Hematopoietic multipotent progenitor cell treated with erythropoietin and hydrocortisone succinate and interleukin-3 and kit ligand, for 17 days (in vitro differentiated cells): Measurements from ENCODE around the gene ACSL3.
"Not testable (repeated sequence)": the region's sequence is repeated elsewhere in the genome, so short reads cannot be mapped to it uniquely, and the experiment has no call there.

Source experiments
- DNase-seq: peaks from one replicate; pipeline ENCODE4 v3.0.0-alpha.2; 2015; ENCODE audit warnings: low spot score

ACSL3 gene

DNA sequence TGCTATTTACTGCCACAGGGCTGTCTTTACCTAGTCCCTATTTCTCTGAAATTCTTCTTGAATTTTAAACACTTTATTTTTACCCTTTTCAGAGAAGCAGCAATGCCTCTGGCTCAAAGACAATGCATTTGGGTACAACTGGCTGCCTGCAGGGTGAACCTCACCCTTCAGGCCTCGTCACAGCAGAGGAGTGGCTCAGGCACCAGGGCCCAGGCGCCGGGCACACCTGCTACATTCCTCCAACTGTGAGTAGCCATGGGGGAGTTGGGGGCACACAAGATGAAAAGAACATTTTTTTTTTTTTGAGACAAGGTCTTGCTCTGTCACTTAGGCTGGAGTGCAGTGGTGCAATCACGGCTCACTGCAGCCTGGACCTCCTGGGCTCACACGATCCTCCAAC, 116.3 kb downstream of the ACSL3 start:
- DNase-seq, result no peak

DNA sequence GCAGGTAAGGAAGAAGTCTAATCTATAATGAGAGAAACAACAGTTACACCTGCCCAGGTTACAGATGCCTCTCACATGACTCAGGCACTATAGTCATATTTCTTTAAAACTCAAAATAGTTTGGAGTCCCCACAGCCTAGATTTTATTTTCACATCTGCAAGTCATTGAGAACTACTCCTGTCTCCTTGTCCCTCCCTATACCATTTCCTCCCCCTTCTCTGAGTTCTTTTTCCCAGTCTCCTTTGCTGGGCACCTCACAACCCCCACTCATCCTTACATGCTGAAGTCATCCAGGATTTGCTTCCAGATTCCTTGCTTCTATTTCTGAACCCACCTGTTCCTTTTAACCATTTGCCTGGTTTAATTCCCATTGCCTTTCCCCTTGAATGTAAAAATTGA, 118.0 kb downstream of the ACSL3 start:
- DNase-seq, result no peak

DNA sequence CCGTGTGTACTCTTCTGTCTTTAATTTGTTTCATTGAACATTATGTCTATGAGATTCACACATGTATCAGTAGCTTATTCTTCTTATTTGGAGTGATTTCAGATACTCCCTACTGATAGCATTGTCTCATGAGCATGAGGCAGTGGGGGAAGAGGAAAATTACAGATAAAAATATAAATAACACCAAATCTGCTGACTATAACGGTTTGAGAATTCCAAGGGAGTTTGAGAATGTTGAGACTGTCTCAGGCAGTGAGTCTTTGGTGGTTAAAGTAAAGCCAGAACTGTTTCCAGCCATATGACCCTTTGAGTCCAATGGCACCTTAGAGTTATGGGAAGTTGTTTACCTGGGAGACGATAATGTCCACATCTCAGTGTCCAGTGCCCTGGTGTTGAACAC, 118.6 kb downstream of the ACSL3 start:
- DNase-seq, result no peak

DNA sequence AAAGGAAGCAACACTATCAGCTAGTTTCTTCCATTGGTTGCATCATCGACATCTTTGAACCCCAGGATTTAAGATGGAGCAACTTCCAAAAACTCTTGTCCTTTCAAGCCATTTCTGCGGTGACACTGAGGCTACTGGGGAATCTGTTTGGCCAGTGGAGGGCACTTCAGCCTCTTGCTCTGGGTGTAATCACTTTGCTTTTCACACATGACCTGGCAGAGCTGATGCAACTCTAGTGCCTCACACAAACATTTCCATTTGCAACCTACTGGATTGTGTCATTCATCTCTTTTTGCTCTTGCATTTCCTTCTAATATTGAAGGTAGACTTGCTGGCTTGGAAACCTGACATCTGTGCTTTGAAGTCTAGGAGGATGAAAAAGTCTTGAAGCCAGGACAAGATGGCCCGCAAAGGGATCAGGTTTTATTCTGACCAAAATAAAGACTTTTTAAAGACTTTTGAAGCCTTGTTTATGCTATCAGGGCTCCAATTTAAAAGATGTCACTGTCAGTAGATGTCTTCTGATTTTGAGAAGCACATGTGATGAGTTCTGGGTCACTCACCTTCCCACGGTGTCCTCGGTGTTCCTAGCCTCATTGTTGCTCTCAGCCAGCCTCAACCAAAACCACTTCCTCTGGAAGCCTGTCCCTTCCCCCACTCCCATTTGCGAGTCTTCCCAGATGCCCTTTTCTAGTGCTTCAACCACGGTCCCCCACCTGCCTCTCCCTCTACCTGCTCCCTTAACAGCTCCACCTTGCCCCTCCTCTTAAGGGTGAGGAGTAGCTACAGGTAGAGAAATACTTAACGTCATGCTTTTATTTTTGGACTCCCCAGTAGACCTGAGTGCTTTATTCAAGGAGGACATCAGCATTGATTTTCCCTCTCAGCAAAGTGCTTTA, 121.4 kb downstream of the ACSL3 start:
- no peak for DNase-seq

DNA sequence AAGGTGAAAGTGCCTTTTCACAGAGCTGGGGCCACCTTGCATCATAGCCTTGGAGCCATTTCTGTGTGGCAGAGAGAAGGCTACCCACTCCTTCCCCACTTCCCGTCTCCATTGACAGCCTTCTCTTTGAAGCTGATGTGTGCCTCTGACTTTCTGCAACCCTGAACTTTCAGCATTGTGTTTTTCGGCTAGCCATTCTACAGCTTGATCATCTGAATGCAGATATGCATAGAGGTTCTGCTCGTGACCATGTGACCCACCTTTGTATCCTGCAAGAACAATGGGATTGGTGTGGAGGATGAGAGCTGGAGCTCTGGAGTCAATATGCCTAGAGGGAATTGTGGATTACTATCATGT, 122.1 kb downstream of the ACSL3 start:
- DNase-seq, result no peak

DNA sequence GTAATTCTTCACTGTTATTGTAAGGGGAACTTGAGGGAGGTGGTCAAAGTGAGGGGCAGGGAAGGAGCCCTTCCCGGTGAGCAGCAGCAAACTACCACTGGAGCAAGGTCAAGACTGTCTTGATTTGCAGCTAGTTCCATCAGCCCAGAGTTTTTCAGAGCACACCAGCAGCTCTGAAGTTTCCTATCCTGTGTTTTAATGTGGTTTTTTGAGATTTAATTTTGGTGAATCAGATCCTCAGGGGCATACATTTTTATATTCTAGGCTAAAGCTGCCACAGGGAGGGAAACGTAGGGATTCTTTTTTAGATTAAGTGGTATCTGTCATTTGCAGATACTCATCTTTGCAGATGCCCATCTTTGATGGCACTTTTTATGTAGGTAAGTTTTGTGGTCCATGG, 124.1 kb downstream of the ACSL3 start:
- no peak for DNase-seq

DNA sequence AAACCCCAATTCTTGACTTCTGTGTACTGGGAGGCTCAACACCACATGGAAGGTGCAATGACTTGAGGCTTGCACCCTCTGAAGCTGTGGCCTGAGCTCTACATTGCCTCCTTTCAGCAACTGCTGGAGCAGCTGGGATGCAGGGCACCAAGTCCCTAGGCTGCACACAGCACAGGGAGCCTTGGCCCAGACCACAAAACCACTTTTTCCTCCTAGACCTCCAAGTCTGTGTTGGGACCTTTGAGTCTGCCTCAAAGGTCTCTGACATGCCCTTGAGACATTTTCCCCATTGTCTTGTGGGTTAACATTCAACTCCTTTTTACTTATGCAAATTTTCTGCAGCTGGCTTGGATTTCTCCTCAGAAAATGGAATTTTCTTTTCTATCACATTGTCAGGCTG, 128.6 kb downstream of the ACSL3 start:
- no peak for DNase-seq

DNA sequence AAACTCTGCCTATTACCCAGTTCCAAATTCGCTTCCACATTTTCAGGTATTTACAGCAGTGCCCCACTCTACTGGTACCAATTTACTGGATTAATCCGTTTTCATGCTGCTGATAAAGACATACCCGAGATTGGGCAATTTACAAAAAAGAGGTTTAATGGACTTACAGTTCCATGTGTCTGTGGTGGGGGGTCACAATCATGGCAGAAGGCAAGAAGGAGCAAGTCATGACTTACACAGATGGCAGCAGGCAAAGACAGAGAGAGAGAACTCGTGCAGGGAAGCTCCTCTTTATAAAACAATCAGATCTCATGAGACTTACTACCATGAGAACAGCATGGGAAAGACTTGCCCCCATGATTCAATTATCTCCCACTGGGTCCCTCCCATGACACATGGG, 129.4 kb downstream of the ACSL3 start:
- not testable (repeated sequence) for DNase-seq

DNA sequence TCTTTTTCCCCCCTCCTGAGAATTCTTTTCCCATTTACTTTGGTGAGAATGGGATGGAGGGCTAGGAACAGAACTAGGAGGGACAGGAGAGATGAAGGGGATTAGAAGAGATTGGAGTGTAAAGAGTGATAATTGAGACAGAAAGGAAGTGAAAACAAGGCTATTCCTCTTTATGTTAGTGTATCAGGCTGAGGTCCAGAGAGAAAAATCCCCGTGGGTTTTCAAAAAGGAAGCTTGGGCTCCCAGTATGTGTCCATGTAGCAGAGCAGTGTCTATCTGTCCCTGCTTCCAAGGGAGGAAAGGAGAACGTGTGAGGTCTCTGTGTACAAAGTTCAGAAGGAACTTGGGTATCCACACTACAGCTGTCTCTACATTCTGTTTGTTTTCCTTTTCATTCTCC, 131.3 kb downstream of the ACSL3 start:
- no peak for DNase-seq
